ENCODE measurements around the gene SCYL2.

DNA sequence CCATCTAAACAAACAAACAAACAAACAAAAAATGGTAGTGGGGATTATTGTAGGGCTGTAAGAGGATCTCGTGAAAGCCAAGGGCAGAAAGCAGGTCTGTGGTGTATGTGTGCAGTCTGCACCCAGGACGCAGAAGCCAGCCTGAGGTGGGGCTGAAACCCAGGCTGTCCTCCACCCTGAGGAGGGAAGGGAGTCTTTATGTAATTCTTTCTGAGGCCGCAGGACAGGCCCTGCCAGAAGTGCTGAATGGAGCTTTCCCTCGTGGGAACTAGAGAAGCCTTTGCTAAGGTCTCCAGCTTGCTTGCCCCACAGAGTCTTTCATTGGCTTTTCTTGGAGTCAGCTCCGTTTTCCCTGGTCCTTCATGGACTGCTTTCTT, 117.6 kb downstream of the SCYL2 start:
- TF ChIP-seq, protein P1, sequence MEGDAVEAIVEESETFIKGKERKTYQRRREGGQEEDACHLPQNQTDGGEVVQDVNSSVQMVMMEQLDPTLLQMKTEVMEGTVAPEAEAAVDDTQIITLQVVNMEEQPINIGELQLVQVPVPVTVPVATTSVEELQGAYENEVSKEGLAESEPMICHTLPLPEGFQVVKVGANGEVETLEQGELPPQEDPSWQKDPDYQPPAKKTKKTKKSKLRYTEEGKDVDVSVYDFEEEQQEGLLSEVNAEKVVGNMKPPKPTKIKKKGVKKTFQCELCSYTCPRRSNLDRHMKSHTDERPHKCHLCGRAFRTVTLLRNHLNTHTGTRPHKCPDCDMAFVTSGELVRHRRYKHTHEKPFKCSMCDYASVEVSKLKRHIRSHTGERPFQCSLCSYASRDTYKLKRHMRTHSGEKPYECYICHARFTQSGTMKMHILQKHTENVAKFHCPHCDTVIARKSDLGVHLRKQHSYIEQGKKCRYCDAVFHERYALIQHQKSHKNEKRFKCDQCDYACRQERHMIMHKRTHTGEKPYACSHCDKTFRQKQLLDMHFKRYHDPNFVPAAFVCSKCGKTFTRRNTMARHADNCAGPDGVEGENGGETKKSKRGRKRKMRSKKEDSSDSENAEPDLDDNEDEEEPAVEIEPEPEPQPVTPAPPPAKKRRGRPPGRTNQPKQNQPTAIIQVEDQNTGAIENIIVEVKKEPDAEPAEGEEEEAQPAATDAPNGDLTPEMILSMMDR (IDR thresholded peaks at IDR 0.05): no peak
- TF ChIP-seq POLR2A (IDR thresholded peaks at IDR 0.05): no peak
